GM19240 (cell line): ENCODE results near the gene CDC42BPG.
A peak's percentile ranks its signal among the peaks of the same experiment; 100 is the strongest.

Experiments
- DNase-seq: peaks from one replicate; pipeline ENCODE4 v3.0.0; 2011; ENCODE audit warnings: low spot score; ENCODE audit not compliant: insufficient read length

Gene CDC42BPG

GRCh38 chr11:64864473-64865285 is 20.2 kb upstream of the CDC42BPG start:
- DNase-seq = no peak

DNA sequence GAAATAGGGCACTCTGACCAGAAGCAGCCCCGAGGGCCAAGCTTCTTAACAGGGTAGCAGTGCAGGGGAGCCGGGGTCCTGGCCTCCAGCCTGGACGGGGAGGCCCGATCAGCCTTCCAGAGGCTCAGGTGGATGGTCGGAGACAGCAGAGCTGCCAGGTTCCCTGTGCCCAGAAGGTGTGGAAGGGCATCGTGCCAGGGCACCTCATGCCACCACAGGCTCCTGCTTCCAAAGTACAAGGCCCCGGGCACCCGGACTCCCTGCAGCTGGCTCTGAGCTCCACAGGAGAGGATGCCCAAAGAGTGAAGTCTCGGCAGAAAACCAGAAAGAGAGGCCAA is 19.7 kb upstream of the CDC42BPG start:
- DNase-seq = no peak

DNA sequence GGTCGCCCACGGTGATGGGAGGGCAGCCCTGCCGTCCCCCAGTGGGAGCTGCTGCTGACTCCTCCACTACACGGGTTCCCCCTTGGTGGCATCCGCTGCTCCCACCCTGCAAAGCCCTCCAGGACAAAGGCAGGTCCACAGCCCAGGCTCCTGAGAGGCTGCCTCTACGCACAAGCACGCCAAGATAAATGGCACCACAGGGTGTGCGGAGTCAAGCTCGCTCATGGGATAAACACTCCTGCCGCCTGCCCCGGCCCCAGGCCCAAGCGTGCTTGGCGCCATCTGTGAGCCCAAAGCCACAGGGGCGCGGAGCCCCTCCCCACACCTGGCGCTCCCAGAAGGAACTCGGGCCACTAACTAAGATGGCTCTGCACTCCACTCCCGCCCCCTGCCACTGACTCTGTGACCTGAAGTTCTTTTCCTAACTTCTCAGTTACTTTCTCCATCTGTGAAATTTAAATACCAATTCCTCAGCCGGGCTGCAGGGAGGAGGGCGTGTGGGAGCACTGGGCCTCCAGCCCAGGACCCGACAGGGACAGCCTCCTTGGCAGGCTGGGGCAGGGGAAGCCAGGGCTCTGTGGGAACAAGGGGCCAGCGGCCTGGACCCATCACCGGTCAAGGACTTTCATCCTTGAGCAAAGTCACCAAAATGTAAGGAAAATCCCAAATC is 19.1 kb upstream of the CDC42BPG start:
- no peak for DNase-seq

- no peak for DNase-seq
These were observed 18.5 kb upstream of the CDC42BPG start for GRCh38 chr11:64862987-64863390.

GRCh38 chr11:64861227-64861975 is 16.9 kb upstream of the CDC42BPG start:
- no peak for DNase-seq

DNA sequence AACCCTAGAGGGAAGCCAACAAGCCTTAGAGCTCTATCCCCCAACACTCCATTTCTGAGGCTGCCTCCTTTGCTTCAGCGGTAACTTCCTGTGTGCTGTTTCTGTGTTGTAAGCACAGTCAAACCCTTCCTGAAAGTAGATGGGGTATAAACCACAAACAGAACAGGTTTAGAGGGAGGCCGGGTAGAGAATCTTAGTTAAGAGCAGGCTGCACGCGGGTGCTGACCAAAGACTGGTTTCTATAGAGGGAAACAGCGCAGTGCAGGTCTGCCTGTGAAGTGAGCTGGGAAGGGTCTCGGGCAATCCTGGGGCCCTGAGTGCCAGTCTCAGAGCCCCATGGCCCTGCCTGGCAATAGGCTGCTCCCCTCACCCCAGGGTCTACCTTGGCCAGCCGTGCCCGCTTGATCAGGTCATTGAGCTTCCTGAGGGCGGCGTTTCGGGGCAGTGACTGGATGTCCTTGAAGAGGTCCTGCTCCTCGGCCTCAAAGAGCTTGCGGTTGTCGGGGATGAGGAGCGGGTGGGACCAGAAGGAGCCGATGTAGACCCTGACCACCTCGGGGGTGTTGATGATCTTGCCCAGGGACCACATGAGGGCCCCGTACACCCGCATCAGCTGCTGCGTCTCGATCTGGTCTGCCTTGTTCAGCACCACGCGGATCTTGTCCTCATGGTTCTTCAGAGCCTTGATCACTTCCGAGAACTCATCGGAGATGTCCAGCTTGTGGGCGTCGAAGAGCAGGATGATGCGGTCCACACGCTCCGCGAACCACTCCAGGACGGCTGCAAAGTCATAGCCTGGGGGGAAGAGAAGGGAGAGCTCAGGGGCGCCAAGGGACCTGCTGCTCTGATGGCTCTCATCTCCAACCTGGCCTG is 15.3 kb upstream of the CDC42BPG start:
- peak; percentile 96 for DNase-seq

GRCh38 chr11:64858467-64859263 is 14.2 kb upstream of the CDC42BPG start:
- no peak for DNase-seq

GRCh38 chr11:64857485-64857884 is 13.0 kb upstream of the CDC42BPG start:
- no peak for DNase-seq

DNA sequence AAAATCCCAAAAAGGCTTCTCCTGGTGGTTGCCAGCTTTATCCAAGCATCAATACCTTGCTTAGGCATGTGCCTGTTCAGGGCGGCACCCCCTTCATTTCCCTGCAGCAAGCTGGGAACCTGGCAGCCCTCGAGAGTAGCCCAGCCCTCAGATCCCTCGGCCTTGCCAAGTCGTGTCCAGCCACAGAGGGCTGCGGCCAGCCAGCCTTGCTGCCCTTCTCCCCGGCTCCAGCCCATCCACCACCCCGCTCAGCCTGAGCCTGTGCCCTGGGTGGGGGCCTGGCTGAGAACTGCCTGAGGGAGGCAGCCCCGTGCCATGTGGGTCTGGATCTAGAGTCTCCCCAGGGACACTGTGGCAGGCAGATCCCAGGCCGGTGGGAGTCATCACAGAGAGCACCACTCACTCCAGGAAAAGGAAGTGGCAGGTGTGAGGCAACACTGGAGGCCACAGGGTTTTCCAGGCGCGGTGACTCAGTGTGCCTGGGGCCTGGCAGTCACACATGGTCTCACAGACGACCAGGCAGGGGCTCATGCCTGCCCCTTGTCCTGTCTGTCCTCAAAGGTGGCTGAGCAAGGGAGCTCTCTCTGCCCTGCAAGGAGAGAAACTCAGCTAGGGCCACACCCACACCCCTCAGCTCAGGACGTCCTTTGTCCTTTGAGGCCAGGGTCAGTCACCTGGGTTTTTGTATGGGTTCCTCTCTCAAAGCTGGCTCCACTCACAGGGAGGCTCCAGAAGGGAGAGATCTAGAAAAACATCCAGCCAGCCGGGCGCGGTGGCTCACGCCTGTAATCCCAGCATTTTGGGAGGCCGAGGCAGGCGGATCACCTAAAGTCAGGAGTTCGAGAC is 12.2 kb upstream of the CDC42BPG start:
- DNase-seq = no peak

DNA sequence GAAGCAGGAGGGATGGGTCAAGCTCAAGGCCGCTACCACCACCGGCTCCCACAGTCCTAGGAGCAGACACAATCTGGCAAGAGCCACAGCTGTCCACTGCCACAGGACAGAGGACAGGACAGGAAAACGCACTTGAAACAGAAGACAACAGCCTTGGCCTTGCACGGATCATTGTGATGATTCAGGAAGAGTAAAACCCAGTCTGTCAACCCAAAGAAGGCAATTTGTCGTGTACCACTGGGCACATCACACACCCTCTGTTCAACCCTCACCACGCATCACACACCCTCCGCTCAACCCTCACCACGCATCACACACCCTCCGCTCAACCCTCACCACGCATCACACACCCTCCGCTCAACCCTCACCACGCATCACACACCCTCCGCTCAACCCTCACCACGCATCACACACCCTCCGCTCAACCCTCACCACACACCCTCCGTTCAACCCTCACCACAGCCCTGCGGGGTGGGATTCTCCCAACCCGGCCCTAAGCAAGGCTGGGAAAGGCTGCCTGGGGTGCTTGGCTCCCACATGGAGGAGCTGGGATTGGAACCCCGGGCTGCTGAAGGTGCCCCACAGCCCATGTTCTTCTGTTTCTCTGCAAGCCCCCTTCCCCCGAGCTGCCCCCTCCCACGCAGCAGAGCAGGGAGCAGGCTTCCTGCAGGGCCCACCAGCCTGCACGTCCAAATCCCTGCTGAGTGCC is 11.3 kb upstream of the CDC42BPG start:
- DNase-seq = no peak

GRCh38 chr11:64854534-64855502 is 10.4 kb upstream of the CDC42BPG start:
- no peak for DNase-seq

GRCh38 chr11:64854157-64854533 is 9.7 kb upstream of the CDC42BPG start:
- DNase-seq = no peak

DNA sequence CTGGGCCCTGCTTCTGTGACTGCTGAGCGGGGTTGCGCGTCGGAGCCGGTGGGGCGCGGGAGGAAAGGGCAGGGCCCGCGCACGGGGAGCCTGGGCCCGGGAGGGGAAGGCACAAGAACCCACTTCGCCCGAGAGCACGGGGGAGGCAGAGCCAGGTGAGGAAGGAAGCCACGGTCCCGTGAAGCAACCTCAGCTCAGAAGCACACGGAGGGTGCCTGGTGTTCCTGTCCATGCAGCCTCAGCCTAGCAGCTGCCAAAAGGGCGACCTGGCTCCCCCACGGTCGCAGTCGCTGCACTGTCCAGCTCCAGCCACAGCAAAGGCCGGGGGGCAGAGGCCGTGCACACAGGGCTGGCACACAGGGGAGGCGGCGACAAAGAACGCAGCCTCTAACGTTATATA is 9.3 kb upstream of the CDC42BPG start:
- no peak for DNase-seq

DNA sequence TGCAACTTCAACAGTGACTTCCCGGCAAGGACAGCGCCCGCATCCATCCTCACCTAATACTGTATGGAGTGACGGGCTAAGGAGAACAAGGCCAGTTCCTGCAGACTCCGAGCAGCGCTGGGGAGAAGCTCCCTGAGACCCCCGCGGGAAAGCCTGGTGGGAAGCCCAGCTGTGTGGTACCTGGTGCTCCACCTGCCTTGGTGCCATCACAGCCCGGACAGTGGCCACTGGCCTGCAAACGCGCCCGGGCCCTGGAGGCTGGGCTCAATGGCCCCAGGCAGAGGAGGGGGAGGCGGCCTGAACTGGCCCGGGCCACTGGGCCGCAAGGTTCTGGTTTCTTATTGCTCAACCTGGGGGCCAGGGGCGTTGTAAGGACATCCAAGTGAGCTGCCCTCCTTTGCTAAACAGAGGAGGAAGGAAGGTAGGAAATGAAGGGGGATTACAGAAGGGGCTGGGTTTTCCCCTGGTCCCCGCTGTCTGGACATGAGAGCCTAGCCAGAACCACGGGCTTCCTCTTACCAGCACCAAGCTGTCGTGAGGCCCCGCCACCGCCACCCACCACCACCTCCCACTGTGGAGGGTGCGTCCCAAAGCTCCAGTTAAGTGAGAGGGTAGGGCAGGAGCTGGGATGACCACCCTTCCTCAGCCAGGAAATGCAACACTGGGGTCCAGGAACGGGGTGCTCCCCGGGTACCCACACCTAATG is 8.5 kb upstream of the CDC42BPG start:
- DNase-seq = no peak

DNA sequence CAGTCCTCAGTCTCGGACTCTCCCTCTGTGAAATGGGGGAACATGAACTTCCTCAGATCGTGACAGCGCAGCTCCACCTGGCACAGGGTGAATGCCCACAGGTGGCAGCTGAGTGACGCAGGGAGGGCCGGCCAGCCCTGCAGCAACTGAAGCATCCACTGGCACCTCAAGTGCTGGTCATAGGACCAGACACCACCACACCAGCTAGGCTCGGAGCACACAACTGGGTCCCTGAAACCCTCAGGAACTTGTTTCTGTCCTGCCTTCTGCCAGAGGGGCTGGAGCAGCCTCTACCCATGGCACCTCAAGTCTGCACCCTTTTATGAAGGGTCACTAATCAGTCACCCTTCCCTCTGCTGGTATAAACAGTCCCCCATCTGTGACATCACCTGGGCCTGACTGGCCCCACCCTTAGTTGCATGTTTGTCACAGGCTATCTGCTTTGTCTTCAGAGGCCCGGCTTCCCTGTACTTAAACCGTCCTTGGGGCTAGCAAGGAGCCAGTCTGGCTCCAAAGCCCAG is 7.4 kb upstream of the CDC42BPG start:
- DNase-seq = no peak

GRCh38 chr11:64850979-64851567 is 6.6 kb upstream of the CDC42BPG start:
- peak; percentile 94 for DNase-seq
